ENCODE data around the gene SNX33. TPM values are rescaled to one million over a fixed set of nuclear protein-coding genes. Genes with fewer than 3 reads are reported as not detected.
"Not testable (repeated sequence)": the region's sequence is repeated elsewhere in the genome, so short reads cannot be mapped to it uniquely, and the experiment has no call there.

SNX33 gene
- polyA plus RNA-seq, 1 donor (not counting 4 experiments of a cell fraction or from before 2014, with no cell fraction given), result 21.7 TPM

GRCh38 chr15:75704263-75704615, 56.5 kb downstream of the SNX33 start:
- Histone ChIP-seq H3K4me2 (ENCODE audit: control insufficient read depth, extremely low read depth, insufficient read depth, low read depth, low read length) (no peak overlapping the region), H3K9ac (ENCODE audit: control insufficient read depth, extremely low read depth, insufficient read depth, low read length) (peak overlapping the region; percentile 22), H3K9me1 (ENCODE audit: control insufficient read depth, extremely low read depth, insufficient read depth, low read length) (no peaks in the 10 kb centered on the region), H3K36me3 (ENCODE audit: control insufficient read depth in 2 of 2, extremely low read depth in 1 of 2, insufficient read depth in 2 of 2, low read length in 2 of 2) (no peaks in the 10 kb centered on the region), H3K27me3 (ENCODE audit: control insufficient read depth, extremely low read depth, insufficient read depth, low read length) (no peaks in the 10 kb centered on the region), H2AFZ (ENCODE audit: control insufficient read depth, low read length) (no peak overlapping the region), H3K4me1 (ENCODE audit: control insufficient read depth, extremely low read depth, insufficient read depth, low read length) (peaks cover 23% of the 10 kb centered on the region), H3K9me3 (ENCODE audit: control insufficient read depth, low read depth, low read length) (no peaks in the 10 kb centered on the region), H3K4me3 (ENCODE audit: control insufficient read depth in 2 of 3, extremely low read depth in 1 of 3, insufficient read depth in 2 of 3, low read depth in 1 of 3, low read length in 3 of 3) (no peak overlapping the region), H4K20me1 (ENCODE audit: control insufficient read depth, extremely low read depth, insufficient read depth, low read length) (no peaks in the 10 kb centered on the region), H3K79me2 (ENCODE audit: control insufficient read depth, insufficient read depth, low read length) (no peaks in the 10 kb centered on the region), H3K27ac (ENCODE audit: control insufficient read depth, insufficient read depth, low read length) (no peak overlapping the region)
- FAIRE-seq (no peak), DNase-seq (ENCODE audit: low read depth, low spot score) (no peak)
- no peak for TF ChIP-seq EZH2 (IDR thresholded peaks at IDR 0.05; ENCODE audit: low read length)
- TF ChIP-seq, protein P1, sequence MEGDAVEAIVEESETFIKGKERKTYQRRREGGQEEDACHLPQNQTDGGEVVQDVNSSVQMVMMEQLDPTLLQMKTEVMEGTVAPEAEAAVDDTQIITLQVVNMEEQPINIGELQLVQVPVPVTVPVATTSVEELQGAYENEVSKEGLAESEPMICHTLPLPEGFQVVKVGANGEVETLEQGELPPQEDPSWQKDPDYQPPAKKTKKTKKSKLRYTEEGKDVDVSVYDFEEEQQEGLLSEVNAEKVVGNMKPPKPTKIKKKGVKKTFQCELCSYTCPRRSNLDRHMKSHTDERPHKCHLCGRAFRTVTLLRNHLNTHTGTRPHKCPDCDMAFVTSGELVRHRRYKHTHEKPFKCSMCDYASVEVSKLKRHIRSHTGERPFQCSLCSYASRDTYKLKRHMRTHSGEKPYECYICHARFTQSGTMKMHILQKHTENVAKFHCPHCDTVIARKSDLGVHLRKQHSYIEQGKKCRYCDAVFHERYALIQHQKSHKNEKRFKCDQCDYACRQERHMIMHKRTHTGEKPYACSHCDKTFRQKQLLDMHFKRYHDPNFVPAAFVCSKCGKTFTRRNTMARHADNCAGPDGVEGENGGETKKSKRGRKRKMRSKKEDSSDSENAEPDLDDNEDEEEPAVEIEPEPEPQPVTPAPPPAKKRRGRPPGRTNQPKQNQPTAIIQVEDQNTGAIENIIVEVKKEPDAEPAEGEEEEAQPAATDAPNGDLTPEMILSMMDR (optimal IDR thresholded peaks at IDR 0.05 in 1 of 3, IDR thresholded peaks at IDR 0.05 in 1 of 3, conservative IDR thresholded peaks at IDR 0.05 in 1 of 3; ENCODE audit: extremely low read depth in 1 of 3, insufficient read depth in 2 of 3, low read length in 3 of 3), result no peak
- dilution Hi-C loops (cut with MboI; ENCODE audit: extremely low pct_ligation_motif_present, low sequenced_read_pairs), result no loop called here

DNA sequence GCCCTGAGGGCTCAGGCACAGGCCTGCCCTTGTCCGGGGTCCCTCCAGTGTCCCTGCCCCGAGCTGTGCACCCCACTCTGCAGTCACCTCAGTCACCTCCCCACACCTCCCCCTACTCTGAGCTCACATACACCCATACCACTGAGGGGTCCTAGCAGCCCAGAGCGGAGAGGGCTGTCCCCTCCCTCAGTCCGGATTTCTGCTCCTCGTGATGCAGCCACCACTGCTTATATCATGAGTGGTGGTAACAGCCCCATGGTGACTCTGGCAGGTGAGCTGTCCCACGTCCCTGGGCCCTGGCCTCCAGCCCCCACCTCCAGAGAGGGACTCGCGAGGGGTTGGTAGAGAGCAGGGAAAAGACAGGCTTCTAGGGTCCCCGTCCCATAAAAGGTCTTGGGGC, 56.9 kb downstream of the SNX33 start:
- DNase-seq (ENCODE audit: low read depth, low spot score), result no peak
- Histone ChIP-seq H3K4me2 (ENCODE audit: control insufficient read depth, extremely low read depth, insufficient read depth, low read depth, low read length) (no peak overlapping the region), H3K9me3 (ENCODE audit: control insufficient read depth, low read depth, low read length) (no peaks in the 10 kb centered on the region), H3K4me3 (ENCODE audit: control insufficient read depth in 2 of 3, extremely low read depth in 1 of 3, insufficient read depth in 2 of 3, low read depth in 1 of 3, low read length in 3 of 3) (no peak overlapping the region), H3K79me2 (ENCODE audit: control insufficient read depth, insufficient read depth, low read length) (no peaks in the 10 kb centered on the region), H2AFZ (ENCODE audit: control insufficient read depth, low read length) (no peak overlapping the region), H3K27ac (ENCODE audit: control insufficient read depth, insufficient read depth, low read length) (no peak overlapping the region), H3K4me1 (ENCODE audit: control insufficient read depth, extremely low read depth, insufficient read depth, low read length) (peaks cover 19% of the 10 kb centered on the region), H4K20me1 (ENCODE audit: control insufficient read depth, extremely low read depth, insufficient read depth, low read length) (no peaks in the 10 kb centered on the region), H3K36me3 (ENCODE audit: control insufficient read depth in 2 of 2, extremely low read depth in 1 of 2, insufficient read depth in 2 of 2, low read length in 2 of 2) (no peaks in the 10 kb centered on the region), H3K9me1 (ENCODE audit: control insufficient read depth, extremely low read depth, insufficient read depth, low read length) (no peaks in the 10 kb centered on the region), H3K9ac (ENCODE audit: control insufficient read depth, extremely low read depth, insufficient read depth, low read length) (peak overlapping the region; percentile 22), H3K27me3 (ENCODE audit: control insufficient read depth, extremely low read depth, insufficient read depth, low read length) (no peaks in the 10 kb centered on the region)
- dilution Hi-C loops (cut with MboI; ENCODE audit: extremely low pct_ligation_motif_present, low sequenced_read_pairs), result no loop called here
- no peak for TF ChIP-seq EZH2 (IDR thresholded peaks at IDR 0.05; ENCODE audit: low read length)
- TF ChIP-seq, protein P1 (optimal IDR thresholded peaks at IDR 0.05 in 1 of 3, IDR thresholded peaks at IDR 0.05 in 1 of 3, conservative IDR thresholded peaks at IDR 0.05 in 1 of 3; ENCODE audit: extremely low read depth in 1 of 3, insufficient read depth in 2 of 3, low read length in 3 of 3), result no peak
- no peak for FAIRE-seq

GRCh38 chr15:75705375-75705774, 57.7 kb downstream of the SNX33 start:
- H3K9me1 ChIP-seq (ENCODE audit: control insufficient read depth, extremely low read depth, insufficient read depth, low read length); H3K36me3 ChIP-seq (ENCODE audit: control insufficient read depth in 2 of 2, extremely low read depth in 1 of 2, insufficient read depth in 2 of 2, low read length in 2 of 2); H3K27ac ChIP-seq (ENCODE audit: control insufficient read depth, insufficient read depth, low read length); H3K4me3 ChIP-seq (ENCODE audit: control insufficient read depth in 2 of 3, extremely low read depth in 1 of 3, insufficient read depth in 2 of 3, low read depth in 1 of 3, low read length in 3 of 3); DNase-seq (ENCODE audit: low read depth, low spot score); FAIRE-seq; H3K9ac ChIP-seq (ENCODE audit: control insufficient read depth, extremely low read depth, insufficient read depth, low read length); H4K20me1 ChIP-seq (ENCODE audit: control insufficient read depth, extremely low read depth, insufficient read depth, low read length); dilution Hi-C loops (cut with MboI; ENCODE audit: extremely low pct_ligation_motif_present, low sequenced_read_pairs); H3K4me2 ChIP-seq (ENCODE audit: control insufficient read depth, extremely low read depth, insufficient read depth, low read depth, low read length); H3K9me3 ChIP-seq (ENCODE audit: control insufficient read depth, low read depth, low read length); H3K27me3 ChIP-seq (ENCODE audit: control insufficient read depth, extremely low read depth, insufficient read depth, low read length); H2AFZ ChIP-seq (ENCODE audit: control insufficient read depth, low read length); H3K79me2 ChIP-seq (ENCODE audit: control insufficient read depth, insufficient read depth, low read length): not testable (repeated sequence)
- peaks cover 14% of the 10 kb centered on the region for H3K4me1 ChIP-seq (ENCODE audit: control insufficient read depth, extremely low read depth, insufficient read depth, low read length)

Data from keratinocyte (primary cell).